GM18951 (cell line): Measurements from ENCODE around the gene ADCY5.

ENCODE experiments used
- POLR2A ChIP-seq: IDR thresholded peaks from 4 replicates; pipeline ENCODE4 v1.6.1; 2011; ENCODE audit warnings: mild to moderate bottlenecking; ENCODE audit not compliant: insufficient read length, insufficient read depth; ENCODE audit errors: extremely low read depth
- in situ Hi-C: fragments of 300-500 bp; cut with MboI; formaldehyde crosslinking; loops from one replicate; pipeline ENCODE4 v1.12.0; 2022; ENCODE audit warnings: low sequenced_read_pairs, mixed read lengths, inconsistent platforms; ENCODE audit not compliant: unreplicated experiment

Gene ADCY5

GRCh38 chr3:123431658-123432324 is 17.1 kb downstream of the ADCY5 start:
- no peak for TF ChIP-seq POLR2A
- in situ Hi-C loops = no loop called here

GRCh38 chr3:123431007-123431657 is 17.8 kb downstream of the ADCY5 start:
- in situ Hi-C loops = no loop called here
- TF ChIP-seq POLR2A = no peak

- in situ Hi-C loops = no loop called here
- TF ChIP-seq POLR2A = no peak
Measured at GRCh38 chr3:123430266-123430665, 18.6 kb downstream of the ADCY5 start.

- in situ Hi-C loops = no loop called here
- no peak for TF ChIP-seq POLR2A
Measured at GRCh38 chr3:123429362-123430125, 19.3 kb downstream of the ADCY5 start.

- no peak for TF ChIP-seq POLR2A
- in situ Hi-C loops = no loop called here
Measured at GRCh38 chr3:123424999-123425712, 23.7 kb downstream of the ADCY5 start.

GRCh38 chr3:123424321-123424998 is 24.4 kb downstream of the ADCY5 start:
- in situ Hi-C loops = no loop called here
- no peak for TF ChIP-seq POLR2A

GRCh38 chr3:123423806-123424205 is 25.1 kb downstream of the ADCY5 start:
- in situ Hi-C loops = no loop called here

GRCh38 chr3:123423031-123423430 is 25.9 kb downstream of the ADCY5 start:
- TF ChIP-seq POLR2A = no peak
- in situ Hi-C loops = no loop called here

More at GRCh38 chr3:123423806-123424205, 25.1 kb downstream of the ADCY5 start:
- no peak for TF ChIP-seq POLR2A

GRCh38 chr3:123422457-123422856 is 26.4 kb downstream of the ADCY5 start:
- TF ChIP-seq POLR2A = no peak
- in situ Hi-C loops = no loop called here

GRCh38 chr3:123421353-123422174 is 27.3 kb downstream of the ADCY5 start:
- TF ChIP-seq POLR2A = no peak
- in situ Hi-C loops = no loop called here

- no peak for TF ChIP-seq POLR2A
- in situ Hi-C loops = no loop called here
Measured at GRCh38 chr3:123420416-123420968, 28.4 kb downstream of the ADCY5 start.
